Measurements from ENCODE around the gene CALN1.

DNA sequence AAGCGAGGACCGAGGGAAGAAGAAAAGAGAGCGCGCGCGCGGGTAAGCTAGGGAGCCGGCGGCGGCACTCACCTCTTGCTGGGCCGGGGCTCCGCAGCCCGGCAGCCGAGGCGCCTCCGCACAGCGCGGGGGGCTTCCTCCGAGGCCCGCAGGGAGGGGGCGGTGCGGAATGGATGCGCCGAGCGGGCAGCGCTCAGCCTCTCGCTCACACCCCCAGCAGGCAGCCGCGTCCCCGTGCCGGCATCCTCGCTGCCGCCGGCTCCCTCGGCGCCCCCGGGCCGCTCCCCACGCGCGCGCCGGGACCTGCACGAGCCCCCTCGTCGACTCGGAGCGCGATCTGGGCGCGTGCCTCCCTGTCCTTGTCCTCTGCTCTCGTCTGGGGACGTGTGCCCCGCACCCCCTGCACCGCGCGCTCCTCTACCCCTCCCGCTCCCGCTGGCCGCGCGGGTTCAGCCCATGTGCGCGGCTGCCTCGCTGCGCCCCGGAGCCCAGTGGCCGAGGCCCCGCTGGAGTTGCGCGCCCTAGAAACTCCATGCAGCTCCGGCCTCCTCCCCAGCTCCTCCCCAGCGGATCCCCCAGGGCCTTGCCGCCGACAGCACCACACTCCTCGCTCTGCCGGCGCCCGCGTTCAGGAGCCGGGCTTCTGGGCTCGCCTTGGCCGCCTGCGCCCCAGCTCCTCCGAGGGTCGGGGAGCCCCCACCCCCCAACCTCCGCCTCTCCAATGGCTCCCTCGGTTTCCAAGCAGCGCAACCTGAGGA is 75.3 kb downstream of the CALN1 start:
- TF ChIP-seq POLR2A (IDR thresholded peaks at IDR 0.05; ENCODE audit: control extremely low read depth in 1 of 2, low read depth in 2 of 2, low read length in 2 of 2) (0 out of 3 replicates have a peak, but pooled peaks of 1 of the 2 experiments have one; percentile 8), TAF1 (IDR thresholded peaks at IDR 0.05; ENCODE audit: low read depth, low read length) (peak; percentile 36; the same call in 1 of the 2 replicates), SP1 (IDR thresholded peaks at IDR 0.05; ENCODE audit: low read depth, low read length) (no peak), USF2 (IDR thresholded peaks at IDR 0.05; ENCODE audit: low read length) (no peak), KDM5A (IDR thresholded peaks at IDR 0.05; ENCODE audit: low read length) (no peak), TCF12 (IDR thresholded peaks at IDR 0.05; ENCODE audit: low read depth, low read length) (no peak), EZH2 (IDR thresholded peaks at IDR 0.05; ENCODE audit: low read depth, low read length, severe bottlenecking) (no peak), CREB1 (IDR thresholded peaks at IDR 0.05) (no peak), SAP30 (IDR thresholded peaks at IDR 0.05; ENCODE audit: insufficient read depth, insufficient replicate concordance, low read length) (no peak), NANOG (IDR thresholded peaks at IDR 0.05; ENCODE audit: insufficient read depth, low read depth, low read length, poor library complexity, severe bottlenecking) (no peak), EP300 (IDR thresholded peaks at IDR 0.05; ENCODE audit: borderline replicate concordance in 1 of 2, low read depth in 2 of 2, low read length in 2 of 2) (no peak)
- TF ChIP-seq, protein P1, sequence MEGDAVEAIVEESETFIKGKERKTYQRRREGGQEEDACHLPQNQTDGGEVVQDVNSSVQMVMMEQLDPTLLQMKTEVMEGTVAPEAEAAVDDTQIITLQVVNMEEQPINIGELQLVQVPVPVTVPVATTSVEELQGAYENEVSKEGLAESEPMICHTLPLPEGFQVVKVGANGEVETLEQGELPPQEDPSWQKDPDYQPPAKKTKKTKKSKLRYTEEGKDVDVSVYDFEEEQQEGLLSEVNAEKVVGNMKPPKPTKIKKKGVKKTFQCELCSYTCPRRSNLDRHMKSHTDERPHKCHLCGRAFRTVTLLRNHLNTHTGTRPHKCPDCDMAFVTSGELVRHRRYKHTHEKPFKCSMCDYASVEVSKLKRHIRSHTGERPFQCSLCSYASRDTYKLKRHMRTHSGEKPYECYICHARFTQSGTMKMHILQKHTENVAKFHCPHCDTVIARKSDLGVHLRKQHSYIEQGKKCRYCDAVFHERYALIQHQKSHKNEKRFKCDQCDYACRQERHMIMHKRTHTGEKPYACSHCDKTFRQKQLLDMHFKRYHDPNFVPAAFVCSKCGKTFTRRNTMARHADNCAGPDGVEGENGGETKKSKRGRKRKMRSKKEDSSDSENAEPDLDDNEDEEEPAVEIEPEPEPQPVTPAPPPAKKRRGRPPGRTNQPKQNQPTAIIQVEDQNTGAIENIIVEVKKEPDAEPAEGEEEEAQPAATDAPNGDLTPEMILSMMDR (IDR thresholded peaks at IDR 0.05; ENCODE audit: control extremely low read depth in 1 of 3, insufficient read depth in 1 of 3, low read depth in 1 of 3, low read length in 3 of 3), result no peak

Data from H1 (cell line).